Ecto neural progenitor cell (in vitro differentiated cells): ENCODE results near the gene OR1J2.

Experiments
- DNase-seq: peaks from one replicate; pipeline ENCODE4 v3.0.0-alpha.2; 2018; ENCODE audit warnings: low spot score

The OR1J2 gene

DNA sequence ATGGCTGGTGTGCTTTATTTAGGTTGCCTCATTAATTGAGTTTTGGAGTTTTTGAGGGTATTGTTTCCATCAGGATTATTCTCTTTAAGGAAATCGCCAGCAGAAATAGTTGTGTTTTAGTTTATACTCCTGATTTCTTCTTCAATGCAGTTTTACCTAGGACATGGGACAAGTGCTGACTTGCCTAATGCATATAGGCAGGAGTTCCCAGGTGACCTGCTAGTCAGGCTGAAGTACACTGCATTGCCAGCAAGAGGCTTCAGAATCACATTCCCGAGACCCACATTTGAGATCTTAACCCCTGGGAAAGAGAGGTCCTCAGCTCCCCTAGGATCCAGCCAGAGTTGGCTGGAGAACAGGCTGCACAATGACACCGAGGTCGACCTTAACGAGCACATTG lies 40.8 kb downstream of the OR1J2 start:
- no peak for DNase-seq

GRCh38 chr9:122552812-122553211 lies 42.2 kb downstream of the OR1J2 start, which contains the start of gene OR1N2:
TSS of gene OR1N2 (plus strand) at chr9:122553112. CDS start at chr9:122553212, 100 bp downstream.
- no peak for DNase-seq
